ENCODE results near the gene ORAI3. TPM values are rescaled to one million over a fixed set of nuclear protein-coding genes. Genes with fewer than 3 reads are reported as not detected.
"Not testable (repeated sequence)": the region's sequence is repeated elsewhere in the genome, so short reads cannot be mapped to it uniquely, and the experiment has no call there.

The ORAI3 gene
- total and polyA plus RNA-seq, 2 donors from 2014 or later: 23.1 to 32.3 TPM

DNA sequence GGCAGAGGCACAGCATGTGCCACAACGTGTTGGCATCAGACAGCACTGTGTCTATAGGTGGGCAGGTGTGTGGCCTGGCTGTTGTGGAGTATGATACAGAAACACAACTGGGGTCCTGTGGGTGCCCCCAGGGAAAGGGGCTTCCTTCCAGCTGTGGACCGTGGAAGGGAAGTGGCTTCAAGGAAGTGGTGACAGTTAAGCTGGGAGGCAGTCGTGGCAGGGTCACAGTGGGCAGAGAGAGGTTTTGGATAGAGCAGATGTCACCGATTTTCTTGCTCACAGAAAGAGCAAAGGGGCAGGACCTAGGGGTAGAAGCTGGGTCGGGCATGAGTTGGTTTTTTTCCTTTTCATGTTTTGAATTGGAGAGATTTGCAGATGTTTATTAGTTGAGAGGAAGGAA, 11.2 kb upstream of the ORAI3 start:
- no peak overlapping the region for H3K9ac ChIP-seq (ENCODE audit: low read length in 3 of 3)
- no peaks in the 10 kb centered on the region for H3K27me3 ChIP-seq (ENCODE audit: control insufficient read depth, insufficient read depth, low read length)
- peaks cover 0 to 7% (median 6%) of the 10 kb centered on the region in 3 donors for H3K4me1 ChIP-seq (ENCODE audit: control insufficient read depth in 2 of 3, insufficient read depth in 2 of 3, low read depth in 1 of 3, low read length in 3 of 3)
- intact Hi-C loops (cut with DNase I): no loop called here
- peak overlapping the region; percentile 20 to 42 for H3K27ac ChIP-seq (ENCODE audit: low read depth in 2 of 2, low read length in 2 of 2)
- DNase-seq (no peak), FAIRE-seq (no peak)
- TF ChIP-seq, protein P1, sequence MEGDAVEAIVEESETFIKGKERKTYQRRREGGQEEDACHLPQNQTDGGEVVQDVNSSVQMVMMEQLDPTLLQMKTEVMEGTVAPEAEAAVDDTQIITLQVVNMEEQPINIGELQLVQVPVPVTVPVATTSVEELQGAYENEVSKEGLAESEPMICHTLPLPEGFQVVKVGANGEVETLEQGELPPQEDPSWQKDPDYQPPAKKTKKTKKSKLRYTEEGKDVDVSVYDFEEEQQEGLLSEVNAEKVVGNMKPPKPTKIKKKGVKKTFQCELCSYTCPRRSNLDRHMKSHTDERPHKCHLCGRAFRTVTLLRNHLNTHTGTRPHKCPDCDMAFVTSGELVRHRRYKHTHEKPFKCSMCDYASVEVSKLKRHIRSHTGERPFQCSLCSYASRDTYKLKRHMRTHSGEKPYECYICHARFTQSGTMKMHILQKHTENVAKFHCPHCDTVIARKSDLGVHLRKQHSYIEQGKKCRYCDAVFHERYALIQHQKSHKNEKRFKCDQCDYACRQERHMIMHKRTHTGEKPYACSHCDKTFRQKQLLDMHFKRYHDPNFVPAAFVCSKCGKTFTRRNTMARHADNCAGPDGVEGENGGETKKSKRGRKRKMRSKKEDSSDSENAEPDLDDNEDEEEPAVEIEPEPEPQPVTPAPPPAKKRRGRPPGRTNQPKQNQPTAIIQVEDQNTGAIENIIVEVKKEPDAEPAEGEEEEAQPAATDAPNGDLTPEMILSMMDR (IDR thresholded peaks at IDR 0.05; ENCODE audit: borderline replicate concordance, extremely low read depth, insufficient read depth): no peak
- H3K36me3 ChIP-seq (ENCODE audit: control insufficient read depth in 2 of 3, insufficient read depth in 3 of 3, low read length in 3 of 3): peaks cover 0 to 6% (median 0%) of the 10 kb centered on the region in 3 donors
- no peaks in the 10 kb centered on the region for H3K9me3 ChIP-seq (ENCODE audit: control insufficient read depth in 2 of 3, insufficient read depth in 1 of 3, low read length in 3 of 3)
- H3K4me3 ChIP-seq (ENCODE audit: low read length in 3 of 3): no peak overlapping the region

DNA sequence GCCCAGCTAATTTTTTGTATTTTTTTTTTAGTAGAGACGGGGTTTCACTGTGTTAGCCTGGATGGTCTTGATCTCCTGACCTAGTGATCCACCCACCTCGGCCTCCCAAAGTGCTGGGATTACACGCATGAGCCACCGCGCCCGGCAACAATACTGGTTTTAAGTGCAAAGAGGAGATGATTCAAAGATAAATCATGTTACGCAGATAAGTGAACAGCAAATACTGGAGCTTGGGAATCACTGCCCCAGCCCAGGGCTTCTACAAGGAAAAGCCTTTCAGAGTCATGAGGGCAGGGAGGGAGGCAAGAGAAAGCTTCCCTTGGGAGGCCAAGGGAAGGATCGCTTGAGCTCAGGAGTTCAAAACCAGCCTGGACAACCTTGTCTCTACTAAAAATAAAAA, 9.3 kb upstream of the ORAI3 start:
- DNase-seq; H3K36me3 ChIP-seq (ENCODE audit: control insufficient read depth in 2 of 3, insufficient read depth in 3 of 3, low read length in 3 of 3); H3K9ac ChIP-seq (ENCODE audit: low read length in 3 of 3); H3K9me3 ChIP-seq (ENCODE audit: control insufficient read depth in 2 of 3, insufficient read depth in 1 of 3, low read length in 3 of 3); H3K27ac ChIP-seq (ENCODE audit: low read depth in 2 of 2, low read length in 2 of 2); FAIRE-seq; H3K4me1 ChIP-seq (ENCODE audit: control insufficient read depth in 2 of 3, insufficient read depth in 2 of 3, low read depth in 1 of 3, low read length in 3 of 3); intact Hi-C loops (cut with DNase I); H3K4me3 ChIP-seq (ENCODE audit: low read length in 3 of 3); H3K27me3 ChIP-seq (ENCODE audit: control insufficient read depth, insufficient read depth, low read length): not testable (repeated sequence)

DNA sequence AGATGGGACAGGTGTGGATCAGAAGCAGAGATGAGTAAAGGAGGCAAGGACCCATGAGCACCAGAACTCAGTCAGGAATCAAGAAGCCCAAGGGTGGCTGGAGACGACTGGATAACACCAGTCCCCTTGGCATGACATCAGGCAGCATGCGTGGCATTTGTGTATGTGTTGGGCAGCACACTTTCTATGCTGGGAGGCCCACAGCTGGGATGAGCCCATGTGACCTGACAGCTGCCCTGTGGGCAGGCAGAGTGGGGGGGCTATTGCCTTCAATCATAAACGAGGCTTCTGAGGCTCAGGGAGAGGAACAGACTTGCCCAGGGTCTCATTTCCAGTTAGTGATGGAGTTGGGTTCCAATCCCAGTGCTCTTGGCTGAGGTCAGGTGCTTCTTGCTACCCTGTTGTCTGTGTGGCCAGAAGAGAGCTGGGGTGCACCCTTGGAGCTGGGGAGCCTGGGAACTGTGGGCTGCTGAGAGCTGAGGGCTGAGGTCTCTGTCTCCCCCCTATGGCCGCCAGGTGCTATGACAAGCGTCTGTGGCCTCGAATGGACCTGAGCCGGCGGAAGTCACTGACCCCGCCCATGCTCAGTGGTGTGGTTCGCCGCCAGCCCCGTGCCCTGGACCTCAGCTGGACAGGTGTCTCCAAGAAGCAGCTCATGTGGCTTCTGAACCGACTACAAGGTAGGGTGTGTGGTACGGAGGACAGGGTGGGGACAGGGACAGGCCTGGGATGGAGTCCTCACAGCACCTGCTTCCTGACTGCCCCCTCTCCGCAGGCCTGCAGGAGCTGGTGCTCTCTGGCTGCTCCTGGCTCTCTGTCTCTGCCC, 7.1 kb upstream of the ORAI3 start:
- Histone ChIP-seq H3K27ac (ENCODE audit: low read depth in 2 of 2, low read length in 2 of 2) (peak overlapping the region; percentile 36 to 51), H3K4me3 (ENCODE audit: low read length in 3 of 3) (no peak overlapping the region), H3K9ac (ENCODE audit: low read length in 3 of 3) (peak overlapping the region in 1 of 3 donors; percentile 29), H3K27me3 (ENCODE audit: control insufficient read depth, insufficient read depth, low read length) (no peaks in the 10 kb centered on the region), H3K9me3 (ENCODE audit: control insufficient read depth in 2 of 3, insufficient read depth in 1 of 3, low read length in 3 of 3) (no peaks in the 10 kb centered on the region), H3K36me3 (ENCODE audit: control insufficient read depth in 2 of 3, insufficient read depth in 3 of 3, low read length in 3 of 3) (peaks cover 2 to 4% (median 3%) of the 10 kb centered on the region in 3 donors), H3K4me1 (ENCODE audit: control insufficient read depth in 2 of 3, insufficient read depth in 2 of 3, low read depth in 1 of 3, low read length in 3 of 3) (peaks cover 0 to 6% (median 6%) of the 10 kb centered on the region in 3 donors)
- DNase-seq (peak; percentile 72 to 90 (median 82)), FAIRE-seq (no peak)
- TF ChIP-seq, protein P1 (IDR thresholded peaks at IDR 0.05; ENCODE audit: borderline replicate concordance, extremely low read depth, insufficient read depth): peak; percentile 84
- intact Hi-C loops (cut with DNase I): no loop called here

DNA sequence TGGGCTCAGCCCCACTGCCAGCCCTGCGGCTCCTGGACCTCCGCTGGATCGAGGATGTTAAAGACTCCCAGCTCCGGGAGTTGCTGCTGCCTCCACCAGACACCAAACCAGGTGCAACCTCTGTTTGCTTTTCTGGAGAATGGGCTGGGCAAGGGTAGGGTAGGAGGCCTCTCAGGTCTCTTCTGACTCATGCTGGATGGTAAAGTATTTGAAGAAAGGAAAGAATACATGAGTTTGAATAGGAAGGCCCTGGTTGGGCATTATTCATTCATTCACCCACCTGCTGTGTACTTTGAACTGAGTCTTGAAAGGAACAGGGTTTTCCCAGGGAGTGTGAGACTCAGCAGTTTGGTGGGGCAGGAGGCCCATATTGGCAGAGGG, 6.5 kb upstream of the ORAI3 start:
- Histone ChIP-seq H3K27ac (ENCODE audit: low read depth in 2 of 2, low read length in 2 of 2) (peak overlapping the region; percentile 36 to 51), H3K9ac (ENCODE audit: low read length in 3 of 3) (peak overlapping the region in 1 of 3 donors; percentile 29), H3K4me1 (ENCODE audit: control insufficient read depth in 2 of 3, insufficient read depth in 2 of 3, low read depth in 1 of 3, low read length in 3 of 3) (peaks cover 0 to 6% (median 6%) of the 10 kb centered on the region in 3 donors), H3K36me3 (ENCODE audit: control insufficient read depth in 2 of 3, insufficient read depth in 3 of 3, low read length in 3 of 3) (peaks cover 2 to 4% (median 3%) of the 10 kb centered on the region in 3 donors), H3K4me3 (ENCODE audit: low read length in 3 of 3) (no peak overlapping the region), H3K27me3 (ENCODE audit: control insufficient read depth, insufficient read depth, low read length) (no peaks in the 10 kb centered on the region), H3K9me3 (ENCODE audit: control insufficient read depth in 2 of 3, insufficient read depth in 1 of 3, low read length in 3 of 3) (no peaks in the 10 kb centered on the region)
- TF ChIP-seq, protein P1 (IDR thresholded peaks at IDR 0.05; ENCODE audit: borderline replicate concordance, extremely low read depth, insufficient read depth): no peak
- FAIRE-seq (no peak), DNase-seq (no peak)
- intact Hi-C loops (cut with DNase I): no loop called here

All from kidney (tissue), 14 donors.